Duodenal mucosa (tissue), 2 donors: ENCODE data around the gene CES4A.
"Not testable (repeated sequence)": the region's sequence is repeated elsewhere in the genome, so short reads cannot be mapped to it uniquely, and the experiment has no call there.

ENCODE experiments used
- H3K27ac ChIP-seq: one replicate; pipeline ENCODE4 v1.7.0; 2013; ENCODE audit warnings: low read depth, low read length
- H3K27me3 ChIP-seq, 2 donors: one replicate each; pipeline ENCODE4 v1.7.0; 2013; ENCODE audit warnings: low read length in 2 of 2, control low read depth in 1 of 2; ENCODE audit not compliant: insufficient read depth in 2 of 2, control insufficient read depth in 1 of 2
- H3K36me3 ChIP-seq, 2 donors: one replicate each; pipeline ENCODE4 v1.7.0; 2013; ENCODE audit warnings: low read length in 2 of 2, control low read depth in 1 of 2; ENCODE audit not compliant: insufficient read depth in 2 of 2, control insufficient read depth in 1 of 2
- H3K4me1 ChIP-seq, 2 donors: one replicate each; pipeline ENCODE4 v1.7.0; 2013; ENCODE audit warnings: low read length in 2 of 2, control low read depth in 1 of 2; ENCODE audit not compliant: insufficient read depth in 2 of 2, control insufficient read depth in 1 of 2
- H3K4me3 ChIP-seq, 2 donors: one replicate each; pipeline ENCODE4 v1.7.0; 2013; ENCODE audit warnings: low read length in 2 of 2, low read depth in 1 of 2
- H3K9ac ChIP-seq, 2 donors: one replicate each; pipeline ENCODE4 v1.7.0; 2013; ENCODE audit warnings: low read length in 2 of 2, low read depth in 1 of 2
- H3K9me3 ChIP-seq, 2 donors: one replicate each; pipeline ENCODE4 v1.7.0; 2013; ENCODE audit warnings: low read length in 2 of 2, control low read depth in 1 of 2; ENCODE audit not compliant: control insufficient read depth in 1 of 2

CES4A gene

GRCh38 chr16:66983033-66983432, 5.4 kb upstream of the CES4A start:
- Histone ChIP-seq H3K4me1 (no peaks in the 10 kb centered on the region), H3K4me3 (no peak overlapping the region)

GRCh38 chr16:66984892-66985311, 3.5 kb upstream of the CES4A start:
- Histone ChIP-seq H3K27me3 (no peaks in the 10 kb centered on the region), H3K9ac (no peak overlapping the region), H3K36me3 (no peaks in the 10 kb centered on the region), H3K4me3 (no peak overlapping the region), H3K9me3 (no peaks in the 10 kb centered on the region), H3K27ac (no peak overlapping the region), H3K4me1 (no peaks in the 10 kb centered on the region)

More at GRCh38 chr16:66983033-66983432, 5.4 kb upstream of the CES4A start:
- Histone ChIP-seq H3K36me3 (no peaks in the 10 kb centered on the region), H3K9ac (no peak overlapping the region), H3K27me3 (no peaks in the 10 kb centered on the region), H3K9me3 (no peaks in the 10 kb centered on the region), H3K27ac (no peak overlapping the region)

GRCh38 chr16:66986559-66986958, 1.8 kb upstream of the CES4A start:
- no peaks in the 10 kb centered on the region for H3K36me3 ChIP-seq
- H3K9me3 ChIP-seq = no peaks in the 10 kb centered on the region
- no peak overlapping the region for H3K9ac ChIP-seq
- H3K27me3 ChIP-seq = no peaks in the 10 kb centered on the region
- H3K4me3 ChIP-seq = no peak overlapping the region
- H3K27ac ChIP-seq = no peak overlapping the region
- no peaks in the 10 kb centered on the region for H3K4me1 ChIP-seq

- H3K9me3 ChIP-seq = no peaks in the 10 kb centered on the region
- no peak overlapping the region for H3K9ac ChIP-seq
- no peak overlapping the region for H3K4me3 ChIP-seq
- H3K4me1 ChIP-seq = peaks cover 0 to 4% of the 10 kb centered on the region in 2 donors
- no peaks in the 10 kb centered on the region for H3K36me3 ChIP-seq
- no peak overlapping the region for H3K27ac ChIP-seq
- no peaks in the 10 kb centered on the region for H3K27me3 ChIP-seq
These were observed 3.2 kb downstream of the CES4A start for GRCh38 chr16:66991545-66992077.

- H3K4me3 ChIP-seq, H3K27ac ChIP-seq, H3K9me3 ChIP-seq, H3K4me1 ChIP-seq, H3K27me3 ChIP-seq, H3K9ac ChIP-seq, H3K36me3 ChIP-seq: not testable (repeated sequence)
These were observed 5.2 kb downstream of the CES4A start for GRCh38 chr16:66993558-66993957.

GRCh38 chr16:66996324-66996982, 8.1 kb downstream of the CES4A start:
- no peaks in the 10 kb centered on the region for H3K36me3 ChIP-seq
- peaks cover 13 to 16% of the 10 kb centered on the region in 2 donors for H3K4me1 ChIP-seq
- no peaks in the 10 kb centered on the region for H3K9me3 ChIP-seq
- H3K9ac ChIP-seq = no peak overlapping the region
- H3K4me3 ChIP-seq = no peak overlapping the region
- no peaks in the 10 kb centered on the region for H3K27me3 ChIP-seq
- H3K27ac ChIP-seq = peak overlapping the region; percentile 44

- Histone ChIP-seq H3K27ac (no peak overlapping the region), H3K9ac (no peak overlapping the region), H3K27me3 (no peaks in the 10 kb centered on the region), H3K4me1 (peaks cover 15 to 19% of the 10 kb centered on the region in 2 donors), H3K36me3 (no peaks in the 10 kb centered on the region), H3K4me3 (no peak overlapping the region), H3K9me3 (no peaks in the 10 kb centered on the region)
These were observed 8.6 kb downstream of the CES4A start for GRCh38 chr16:66996983-66997358.

GRCh38 chr16:67000384-67001351, 12.3 kb downstream of the CES4A start:
- H3K4me3 ChIP-seq = peak overlapping the region; percentile 59 to 80
- H3K27me3 ChIP-seq = no peaks in the 10 kb centered on the region
- no peaks in the 10 kb centered on the region for H3K9me3 ChIP-seq
- H3K9ac ChIP-seq = peak overlapping the region in 1 of 2 donors; percentile 57
- no peaks in the 10 kb centered on the region for H3K36me3 ChIP-seq
- H3K4me1 ChIP-seq = peaks cover 15 to 19% of the 10 kb centered on the region in 2 donors
- H3K27ac ChIP-seq = no peak overlapping the region

- Histone ChIP-seq H3K9ac (no peak overlapping the region), H3K4me3 (no peak overlapping the region), H3K9me3 (no peaks in the 10 kb centered on the region), H3K27ac (no peak overlapping the region), H3K27me3 (no peaks in the 10 kb centered on the region), H3K4me1 (peaks cover 14 to 15% of the 10 kb centered on the region in 2 donors), H3K36me3 (no peaks in the 10 kb centered on the region)
These were observed 13.3 kb downstream of the CES4A start for GRCh38 chr16:67001726-67002125.
